ENCODE results near the gene ZNF814.
"Not testable (repeated sequence)": the region's sequence is repeated elsewhere in the genome, so short reads cannot be mapped to it uniquely, and the experiment has no call there.

ZNF814 gene

GRCh38 chr19:57886046-57886445 is 2.8 kb downstream of the ZNF814 start:
- Histone ChIP-seq H3K79me2 (ENCODE audit: insufficient read depth, low read length) (peaks cover 65% of the 10 kb centered on the region), H3K36me3 (ENCODE audit: insufficient read depth, low read length) (peaks cover 38% of the 10 kb centered on the region), H3K9ac (ENCODE audit: low read depth, low read length) (no peak overlapping the region), H3K27ac (ENCODE audit: low read length) (no peak overlapping the region), H2AFZ (ENCODE audit: low read depth, low read length) (no peak overlapping the region), H3K4me3 (ENCODE audit: low read depth in 1 of 2, low read length in 2 of 2) (peak overlapping the region in 1 of 2 experiments; percentile 13; a peak in 1 of 4 replicates), H3K27me3 (ENCODE audit: insufficient read depth, low read length, poor library complexity) (no peaks in the 10 kb centered on the region), H3K4me1 (ENCODE audit: insufficient read depth, low read length) (peaks cover 40% of the 10 kb centered on the region), H4K20me1 (ENCODE audit: insufficient read depth, low read length) (peaks cover 7% of the 10 kb centered on the region; the same call in 1 of the 2 replicates), H3K9me3 (ENCODE audit: insufficient read depth, low read length, severe bottlenecking) (no peaks in the 10 kb centered on the region), H3K4me2 (ENCODE audit: insufficient read depth, low read length) (peak overlapping the region; percentile 90; the same call in 1 of the 2 replicates)
- ATAC-seq (ENCODE audit: insufficient read depth, low read depth), result no peak
- DNase-seq, result no peak
- TF ChIP-seq EZH2 (IDR thresholded peaks at IDR 0.05; ENCODE audit: borderline replicate concordance, low read depth, low read length, severe bottlenecking) (no peak), CTCF (IDR thresholded peaks at IDR 0.05; ENCODE audit: borderline replicate concordance, extremely low read depth, low read length, poor library complexity, severe bottlenecking) (no peak)

- ATAC-seq (ENCODE audit: insufficient read depth, low read depth); H3K27ac ChIP-seq (ENCODE audit: low read length); H3K4me2 ChIP-seq (ENCODE audit: insufficient read depth, low read length); H2AFZ ChIP-seq (ENCODE audit: low read depth, low read length); DNase-seq; H3K9me3 ChIP-seq (ENCODE audit: insufficient read depth, low read length, severe bottlenecking); H3K9ac ChIP-seq (ENCODE audit: low read depth, low read length); H3K27me3 ChIP-seq (ENCODE audit: insufficient read depth, low read length, poor library complexity); H3K4me3 ChIP-seq (ENCODE audit: low read depth in 1 of 2, low read length in 2 of 2); H3K4me1 ChIP-seq (ENCODE audit: insufficient read depth, low read length): not testable (repeated sequence)
- Histone ChIP-seq H3K36me3 (ENCODE audit: insufficient read depth, low read length) (peaks cover 82% of the 10 kb centered on the region), H4K20me1 (ENCODE audit: insufficient read depth, low read length) (peaks cover 11% of the 10 kb centered on the region; the same call in 1 of the 2 replicates), H3K79me2 (ENCODE audit: insufficient read depth, low read length) (peaks cover 74% of the 10 kb centered on the region)
Measured at GRCh38 chr19:57873883-57874799, 14.7 kb downstream of the ZNF814 start.

- H3K4me1 ChIP-seq (ENCODE audit: insufficient read depth, low read length), result no peaks in the 10 kb centered on the region
- no peak overlapping the region for H3K4me3 ChIP-seq (ENCODE audit: low read depth in 1 of 2, low read length in 2 of 2)
- DNase-seq (no peak), ATAC-seq (ENCODE audit: insufficient read depth, low read depth) (no peak)
- no peak overlapping the region for H3K9ac ChIP-seq (ENCODE audit: low read depth, low read length)
- no peaks in the 10 kb centered on the region for H3K27me3 ChIP-seq (ENCODE audit: insufficient read depth, low read length, poor library complexity)
- no peak overlapping the region for H3K27ac ChIP-seq (ENCODE audit: low read length)
- H2AFZ ChIP-seq (ENCODE audit: low read depth, low read length), result no peak overlapping the region
- H3K4me2 ChIP-seq (ENCODE audit: insufficient read depth, low read length), result no peak overlapping the region
- H3K36me3 ChIP-seq (ENCODE audit: insufficient read depth, low read length), result peaks cover 79% of the 10 kb centered on the region
- peaks cover 2% of the 10 kb centered on the region for H3K9me3 ChIP-seq (ENCODE audit: insufficient read depth, low read length, severe bottlenecking)
- TF ChIP-seq CTCF (IDR thresholded peaks at IDR 0.05; ENCODE audit: borderline replicate concordance, extremely low read depth, low read length, poor library complexity, severe bottlenecking) (no peak), EZH2 (IDR thresholded peaks at IDR 0.05; ENCODE audit: borderline replicate concordance, low read depth, low read length, severe bottlenecking) (no peak)
- H3K79me2 ChIP-seq (ENCODE audit: insufficient read depth, low read length), result peaks cover 72% of the 10 kb centered on the region
- peaks cover 11% of the 10 kb centered on the region; the same call in 1 of the 2 replicates for H4K20me1 ChIP-seq (ENCODE audit: insufficient read depth, low read length)
Measured at GRCh38 chr19:57872450-57872849, 16.4 kb downstream of the ZNF814 start.

GRCh38 chr19:57870225-57870624 is 18.6 kb downstream of the ZNF814 start:
- H3K9me3 ChIP-seq (ENCODE audit: insufficient read depth, low read length, severe bottlenecking), result peaks cover 2% of the 10 kb centered on the region
- H3K4me2 ChIP-seq (ENCODE audit: insufficient read depth, low read length), result no peak overlapping the region
- DNase-seq (no peak), ATAC-seq (ENCODE audit: insufficient read depth, low read depth) (no peak)
- H3K9ac ChIP-seq (ENCODE audit: low read depth, low read length), result no peak overlapping the region
- H3K4me3 ChIP-seq (ENCODE audit: low read depth in 1 of 2, low read length in 2 of 2), result no peak overlapping the region
- H2AFZ ChIP-seq (ENCODE audit: low read depth, low read length), result no peak overlapping the region
- peaks cover 73% of the 10 kb centered on the region for H3K79me2 ChIP-seq (ENCODE audit: insufficient read depth, low read length)
- no peaks in the 10 kb centered on the region for H3K4me1 ChIP-seq (ENCODE audit: insufficient read depth, low read length)
- H3K36me3 ChIP-seq (ENCODE audit: insufficient read depth, low read length), result peaks cover 77% of the 10 kb centered on the region
- H3K27me3 ChIP-seq (ENCODE audit: insufficient read depth, low read length, poor library complexity), result no peaks in the 10 kb centered on the region
- no peak for TF ChIP-seq CTCF (IDR thresholded peaks at IDR 0.05; ENCODE audit: borderline replicate concordance, extremely low read depth, low read length, poor library complexity, severe bottlenecking)
- H3K27ac ChIP-seq (ENCODE audit: low read length), result no peak overlapping the region
- H4K20me1 ChIP-seq (ENCODE audit: insufficient read depth, low read length), result peaks cover 5% of the 10 kb centered on the region; the same call in 1 of the 2 replicates

- not testable (repeated sequence) for H3K27me3 ChIP-seq (ENCODE audit: insufficient read depth, low read length, poor library complexity); H2AFZ ChIP-seq (ENCODE audit: low read depth, low read length); H3K4me3 ChIP-seq (ENCODE audit: low read depth in 1 of 2, low read length in 2 of 2); H3K27ac ChIP-seq (ENCODE audit: low read length); H3K9me3 ChIP-seq (ENCODE audit: insufficient read depth, low read length, severe bottlenecking); H4K20me1 ChIP-seq (ENCODE audit: insufficient read depth, low read length); ATAC-seq (ENCODE audit: insufficient read depth, low read depth); DNase-seq; H3K9ac ChIP-seq (ENCODE audit: low read depth, low read length); H3K4me2 ChIP-seq (ENCODE audit: insufficient read depth, low read length); H3K4me1 ChIP-seq (ENCODE audit: insufficient read depth, low read length)
- H3K36me3 ChIP-seq (ENCODE audit: insufficient read depth, low read length), result peaks cover 80% of the 10 kb centered on the region
- peaks cover 77% of the 10 kb centered on the region for H3K79me2 ChIP-seq (ENCODE audit: insufficient read depth, low read length)
Measured at GRCh38 chr19:57869655-57870054, 19.2 kb downstream of the ZNF814 start.
